Mononuclear cell (primary cell): ENCODE data around the gene BACE2. TPM values are rescaled to one million over a fixed set of nuclear protein-coding genes. Genes with fewer than 3 reads are reported as not detected.
"Not testable (repeated sequence)": the region's sequence is repeated elsewhere in the genome, so short reads cannot be mapped to it uniquely, and the experiment has no call there.

Experiments
- H3K27me3 ChIP-seq: 2 replicates; pipeline ENCODE4 v1.6.0; 2011; ENCODE audit warnings: low read length, control low read depth; ENCODE audit not compliant: insufficient read depth
- H3K4me1 ChIP-seq: 2 replicates; pipeline ENCODE4 v1.5.1; 2011; ENCODE audit warnings: mild to moderate bottlenecking, low read length, control low read depth; ENCODE audit not compliant: insufficient read depth
- H3K4me3 ChIP-seq: 2 replicates; pipeline ENCODE4 v1.5.1; 2011; ENCODE audit warnings: mild to moderate bottlenecking, low read length, moderate library complexity
- H3K9me3 ChIP-seq: 2 replicates; pipeline ENCODE4 v1.5.1; 2011; ENCODE audit warnings: low read depth, mild to moderate bottlenecking, control low read depth, low read length
- total RNA-seq: library from RNA; depleted of rRNA; stranded (reverse); fragments of >200 nt; gene quantifications from one replicate; pipeline ENCODE4 v1.2.3, GENCODE V29; 2012

BACE2 gene
- total RNA-seq, 1 donor: 2.3 TPM

GRCh38 chr21:41277196-41277595, 109.2 kb downstream of the BACE2 start:
- no peaks in the 10 kb centered on the region for H3K4me1 ChIP-seq
- peaks cover 3% of the 10 kb centered on the region for H3K9me3 ChIP-seq
- no peak overlapping the region for H3K4me3 ChIP-seq
- H3K27me3 ChIP-seq: no peaks in the 10 kb centered on the region

- Histone ChIP-seq H3K27me3 (no peaks in the 10 kb centered on the region), H3K4me1 (no peaks in the 10 kb centered on the region), H3K9me3 (no peaks in the 10 kb centered on the region), H3K4me3 (no peak overlapping the region)
Measured at GRCh38 chr21:41277846-41278245, 109.9 kb downstream of the BACE2 start.

GRCh38 chr21:41280115-41280919, 112.4 kb downstream of the BACE2 start:
- no peaks in the 10 kb centered on the region for H3K4me1 ChIP-seq
- no peak overlapping the region for H3K4me3 ChIP-seq
- H3K9me3 ChIP-seq: no peaks in the 10 kb centered on the region
- H3K27me3 ChIP-seq: no peaks in the 10 kb centered on the region

GRCh38 chr21:41282412-41282811, 114.5 kb downstream of the BACE2 start:
- Histone ChIP-seq H3K27me3 (no peaks in the 10 kb centered on the region), H3K9me3 (no peaks in the 10 kb centered on the region), H3K4me1 (no peaks in the 10 kb centered on the region), H3K4me3 (no peak overlapping the region)

- no peaks in the 10 kb centered on the region for H3K4me1 ChIP-seq
- no peaks in the 10 kb centered on the region for H3K27me3 ChIP-seq
- no peaks in the 10 kb centered on the region for H3K9me3 ChIP-seq
- H3K4me3 ChIP-seq: no peak overlapping the region
Measured at GRCh38 chr21:41283211-41283818, 115.4 kb downstream of the BACE2 start.

- H3K4me3 ChIP-seq: no peak overlapping the region
- no peaks in the 10 kb centered on the region for H3K9me3 ChIP-seq
Measured at GRCh38 chr21:41289431-41289830, 121.5 kb downstream of the BACE2 start.

GRCh38 chr21:41290106-41290799, 122.3 kb downstream of the BACE2 start:
- Histone ChIP-seq H3K27me3 (peaks cover 11% of the 10 kb centered on the region), H3K4me1 (peaks cover 5% of the 10 kb centered on the region), H3K4me3 (no peak overlapping the region), H3K9me3 (no peaks in the 10 kb centered on the region)

More at GRCh38 chr21:41289431-41289830, 121.5 kb downstream of the BACE2 start:
- Histone ChIP-seq H3K27me3 (peaks cover 11% of the 10 kb centered on the region), H3K4me1 (peaks cover 5% of the 10 kb centered on the region)

GRCh38 chr21:41294548-41295231, 126.7 kb downstream of the BACE2 start:
- Histone ChIP-seq H3K4me1 (peaks cover 5% of the 10 kb centered on the region), H3K27me3 (peaks cover 11% of the 10 kb centered on the region), H3K4me3 (no peak overlapping the region), H3K9me3 (no peaks in the 10 kb centered on the region)

GRCh38 chr21:41295721-41296254, 127.8 kb downstream of the BACE2 start:
- Histone ChIP-seq H3K4me3 (no peak overlapping the region), H3K27me3 (peaks cover 11% of the 10 kb centered on the region)

GRCh38 chr21:41302976-41303375, 135.0 kb downstream of the BACE2 start:
- Histone ChIP-seq H3K4me1 (no peaks in the 10 kb centered on the region), H3K27me3 (peaks cover 5% of the 10 kb centered on the region), H3K9me3 (no peaks in the 10 kb centered on the region), H3K4me3 (no peak overlapping the region)

More at GRCh38 chr21:41295721-41296254, 127.8 kb downstream of the BACE2 start:
- no peaks in the 10 kb centered on the region for H3K9me3 ChIP-seq
- peaks cover 5% of the 10 kb centered on the region for H3K4me1 ChIP-seq

- no peak overlapping the region for H3K4me3 ChIP-seq
- peaks cover 5% of the 10 kb centered on the region for H3K27me3 ChIP-seq
- no peaks in the 10 kb centered on the region for H3K4me1 ChIP-seq
- H3K9me3 ChIP-seq: no peaks in the 10 kb centered on the region
Measured at GRCh38 chr21:41304068-41304720, 136.2 kb downstream of the BACE2 start.

- H3K4me1 ChIP-seq: no peaks in the 10 kb centered on the region
- no peak overlapping the region for H3K4me3 ChIP-seq
- H3K27me3 ChIP-seq: peaks cover 3% of the 10 kb centered on the region
- H3K9me3 ChIP-seq: no peaks in the 10 kb centered on the region
Measured at GRCh38 chr21:41307219-41307618, 139.3 kb downstream of the BACE2 start.

GRCh38 chr21:41313285-41314164, 145.6 kb downstream of the BACE2 start:
- H3K27me3 ChIP-seq: peaks cover 41% of the 10 kb centered on the region
- H3K4me1 ChIP-seq, H3K9me3 ChIP-seq, H3K4me3 ChIP-seq: not testable (repeated sequence)
